ENCODE measurements around the gene CCT6B. TPM values are rescaled to one million over a fixed set of nuclear protein-coding genes. Genes with fewer than 3 reads are reported as not detected.

CCT6B gene
- total RNA-seq, 1 experiment from 2014 or later: 2.8 TPM

GRCh38 chr17:34886831-34887230, 74.4 kb downstream of the CCT6B start:
- H3K9me3 Mint-ChIP-seq: no peaks in the 10 kb centered on the region
- no peak for TF ChIP-seq NFYB (CRISPR knock-in tag; conservative IDR thresholded peaks at IDR 0.05; ENCODE audit: low read depth)
- TF ChIP-seq OVOL2 (CRISPR knock-in tag; IDR thresholded peaks at IDR 0.05; ENCODE audit: borderline replicate concordance): no peak
- no peak for TF ChIP-seq CREM (CRISPR knock-in tag; IDR thresholded peaks at IDR 0.05)
- TF ChIP-seq CREB1 (CRISPR knock-in tag; IDR thresholded peaks at IDR 0.05): no peak
- peaks cover 25% of the 10 kb centered on the region for H3K27me3 Mint-ChIP-seq (ENCODE audit: low read depth)
- DNase-seq (ENCODE audit: low spot score): no peak
- POLR2A ChIA-PET: no interaction called here
- H3K4me1 Mint-ChIP-seq: peaks cover 25% of the 10 kb centered on the region
- H3K36me3 Mint-ChIP-seq: no peaks in the 10 kb centered on the region
- no peak overlapping the region for H3K27ac Mint-ChIP-seq
- H3K4me3 Mint-ChIP-seq: no peak overlapping the region
- ATAC-seq: no peak
- CTCF ChIA-PET: interaction anchor here (1.7 kb wide), 1 partner anchor 344 kb away, joined by 4 read pairs; no protein-coding TSS in a partner anchor

DNA sequence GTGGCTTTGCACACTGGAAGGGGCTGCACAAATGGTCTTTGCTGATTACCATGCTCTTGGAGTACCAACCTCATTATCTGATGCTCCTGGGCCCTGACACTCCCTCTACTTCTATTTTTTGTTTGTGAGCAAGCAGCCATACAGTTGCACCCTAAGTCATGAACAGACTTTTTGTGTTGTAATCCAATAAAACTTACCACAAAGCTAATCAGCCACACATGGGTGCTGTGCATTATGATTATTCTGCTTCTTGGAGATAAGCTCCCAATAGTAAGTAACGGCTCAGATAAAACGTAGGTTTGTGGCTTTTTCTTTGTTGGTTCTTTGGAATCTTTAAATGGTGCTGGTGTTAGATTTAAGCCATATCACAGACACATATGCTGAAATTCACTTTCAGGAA, 76.2 kb downstream of the CCT6B start:
- ATAC-seq: no peak
- Mint-ChIP-seq H3K9me3 (no peaks in the 10 kb centered on the region), H3K36me3 (no peaks in the 10 kb centered on the region), H3K4me3 (no peak overlapping the region), H3K27ac (no peak overlapping the region), H3K27me3 (ENCODE audit: low read depth) (peaks cover 33% of the 10 kb centered on the region), H3K4me1 (peaks cover 25% of the 10 kb centered on the region)
- ChIA-PET POLR2A (no interaction called here), CTCF (no interaction called here)
- DNase-seq (ENCODE audit: low spot score): no peak
- TF ChIP-seq, protein P1, sequence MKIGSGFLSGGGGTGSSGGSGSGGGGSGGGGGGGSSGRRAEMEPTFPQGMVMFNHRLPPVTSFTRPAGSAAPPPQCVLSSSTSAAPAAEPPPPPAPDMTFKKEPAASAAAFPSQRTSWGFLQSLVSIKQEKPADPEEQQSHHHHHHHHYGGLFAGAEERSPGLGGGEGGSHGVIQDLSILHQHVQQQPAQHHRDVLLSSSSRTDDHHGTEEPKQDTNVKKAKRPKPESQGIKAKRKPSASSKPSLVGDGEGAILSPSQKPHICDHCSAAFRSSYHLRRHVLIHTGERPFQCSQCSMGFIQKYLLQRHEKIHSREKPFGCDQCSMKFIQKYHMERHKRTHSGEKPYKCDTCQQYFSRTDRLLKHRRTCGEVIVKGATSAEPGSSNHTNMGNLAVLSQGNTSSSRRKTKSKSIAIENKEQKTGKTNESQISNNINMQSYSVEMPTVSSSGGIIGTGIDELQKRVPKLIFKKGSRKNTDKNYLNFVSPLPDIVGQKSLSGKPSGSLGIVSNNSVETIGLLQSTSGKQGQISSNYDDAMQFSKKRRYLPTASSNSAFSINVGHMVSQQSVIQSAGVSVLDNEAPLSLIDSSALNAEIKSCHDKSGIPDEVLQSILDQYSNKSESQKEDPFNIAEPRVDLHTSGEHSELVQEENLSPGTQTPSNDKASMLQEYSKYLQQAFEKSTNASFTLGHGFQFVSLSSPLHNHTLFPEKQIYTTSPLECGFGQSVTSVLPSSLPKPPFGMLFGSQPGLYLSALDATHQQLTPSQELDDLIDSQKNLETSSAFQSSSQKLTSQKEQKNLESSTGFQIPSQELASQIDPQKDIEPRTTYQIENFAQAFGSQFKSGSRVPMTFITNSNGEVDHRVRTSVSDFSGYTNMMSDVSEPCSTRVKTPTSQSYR (CRISPR knock-in tag; IDR thresholded peaks at IDR 0.05): no peak
- TF ChIP-seq GRHL2 (CRISPR knock-in tag; IDR thresholded peaks at IDR 0.05; ENCODE audit: insufficient replicate concordance, severe bottlenecking) (no peak), NR3C1 (CRISPR knock-in tag; conservative IDR thresholded peaks at IDR 0.05; ENCODE audit: low read depth) (no peak), E2F5 (CRISPR knock-in tag; IDR thresholded peaks at IDR 0.05) (no peak), CDX4 (CRISPR knock-in tag; IDR thresholded peaks at IDR 0.05; ENCODE audit: borderline replicate concordance) (no peak), NR2C2 (CRISPR knock-in tag; IDR thresholded peaks at IDR 0.05) (no peak), ARID4B (CRISPR knock-in tag; IDR thresholded peaks at IDR 0.05; ENCODE audit: borderline replicate concordance) (no peak), E2F4 (CRISPR knock-in tag; IDR thresholded peaks at IDR 0.05; ENCODE audit: borderline replicate concordance, low read depth) (no peak), GTF2I (CRISPR knock-in tag; conservative IDR thresholded peaks at IDR 0.05) (no peak), TP53 (CRISPR knock-in tag; IDR thresholded peaks at IDR 0.05) (no peak), TCF7 (CRISPR knock-in tag; IDR thresholded peaks at IDR 0.05; ENCODE audit: low read depth) (no peak), FOXJ3 (CRISPR knock-in tag; IDR thresholded peaks at IDR 0.05; ENCODE audit: borderline replicate concordance) (no peak), HMGXB4 (CRISPR knock-in tag; IDR thresholded peaks at IDR 0.05) (no peak)
- TF ChIP-seq, protein P2, sequence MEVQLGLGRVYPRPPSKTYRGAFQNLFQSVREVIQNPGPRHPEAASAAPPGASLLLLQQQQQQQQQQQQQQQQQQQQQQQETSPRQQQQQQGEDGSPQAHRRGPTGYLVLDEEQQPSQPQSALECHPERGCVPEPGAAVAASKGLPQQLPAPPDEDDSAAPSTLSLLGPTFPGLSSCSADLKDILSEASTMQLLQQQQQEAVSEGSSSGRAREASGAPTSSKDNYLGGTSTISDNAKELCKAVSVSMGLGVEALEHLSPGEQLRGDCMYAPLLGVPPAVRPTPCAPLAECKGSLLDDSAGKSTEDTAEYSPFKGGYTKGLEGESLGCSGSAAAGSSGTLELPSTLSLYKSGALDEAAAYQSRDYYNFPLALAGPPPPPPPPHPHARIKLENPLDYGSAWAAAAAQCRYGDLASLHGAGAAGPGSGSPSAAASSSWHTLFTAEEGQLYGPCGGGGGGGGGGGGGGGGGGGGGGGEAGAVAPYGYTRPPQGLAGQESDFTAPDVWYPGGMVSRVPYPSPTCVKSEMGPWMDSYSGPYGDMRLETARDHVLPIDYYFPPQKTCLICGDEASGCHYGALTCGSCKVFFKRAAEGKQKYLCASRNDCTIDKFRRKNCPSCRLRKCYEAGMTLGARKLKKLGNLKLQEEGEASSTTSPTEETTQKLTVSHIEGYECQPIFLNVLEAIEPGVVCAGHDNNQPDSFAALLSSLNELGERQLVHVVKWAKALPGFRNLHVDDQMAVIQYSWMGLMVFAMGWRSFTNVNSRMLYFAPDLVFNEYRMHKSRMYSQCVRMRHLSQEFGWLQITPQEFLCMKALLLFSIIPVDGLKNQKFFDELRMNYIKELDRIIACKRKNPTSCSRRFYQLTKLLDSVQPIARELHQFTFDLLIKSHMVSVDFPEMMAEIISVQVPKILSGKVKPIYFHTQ (CRISPR knock-in tag; IDR thresholded peaks at IDR 0.05): no peak
- TF ChIP-seq, protein P3, sequence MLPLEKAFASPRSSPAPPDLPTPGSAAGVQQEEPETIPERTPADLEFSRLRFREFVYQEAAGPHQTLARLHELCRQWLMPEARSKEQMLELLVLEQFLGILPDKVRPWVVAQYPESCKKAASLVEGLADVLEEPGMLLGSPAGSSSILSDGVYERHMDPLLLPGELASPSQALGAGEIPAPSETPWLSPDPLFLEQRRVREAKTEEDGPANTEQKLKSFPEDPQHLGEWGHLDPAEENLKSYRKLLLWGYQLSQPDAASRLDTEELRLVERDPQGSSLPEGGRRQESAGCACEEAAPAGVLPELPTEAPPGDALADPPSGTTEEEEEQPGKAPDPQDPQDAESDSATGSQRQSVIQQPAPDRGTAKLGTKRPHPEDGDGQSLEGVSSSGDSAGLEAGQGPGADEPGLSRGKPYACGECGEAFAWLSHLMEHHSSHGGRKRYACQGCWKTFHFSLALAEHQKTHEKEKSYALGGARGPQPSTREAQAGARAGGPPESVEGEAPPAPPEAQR (CRISPR knock-in tag; IDR thresholded peaks at IDR 0.05): no peak

Data from WTC11 (cell line).